ENCODE results near the gene IQCF2. TPM values are rescaled to one million over a fixed set of nuclear protein-coding genes. Genes with fewer than 3 reads are reported as not detected.

The IQCF2 gene
- total RNA-seq, 1 donor from 2014 or later: not detected

- no peaks in the 10 kb centered on the region for H3K9me3 ChIP-seq (ENCODE audit: insufficient read depth, low read depth, low read length)
- Mint-ChIP-seq H3K27me3 (ENCODE audit: low read depth, unreplicated experiment) (peaks cover 10% of the 10 kb centered on the region), H3K36me3 (ENCODE audit: low read depth, unreplicated experiment) (no peaks in the 10 kb centered on the region), H3K4me1 (ENCODE audit: low read depth, unreplicated experiment) (no peaks in the 10 kb centered on the region), H3K9me3 (ENCODE audit: unreplicated experiment) (peaks cover 5% of the 10 kb centered on the region), H3K27ac (ENCODE audit: unreplicated experiment) (no peak overlapping the region), H3K4me3 (ENCODE audit: unreplicated experiment) (no peak overlapping the region)
- no peak overlapping the region for H3K27ac ChIP-seq (ENCODE audit: low read depth, low read length)
- FAIRE-seq (no peak), DNase-seq (ENCODE audit: low read depth) (no peak)
- no peak overlapping the region for H3K9ac ChIP-seq (ENCODE audit: low read length)
- no peak overlapping the region for H3K4me2 ChIP-seq (ENCODE audit: low read length)
- no peaks in the 10 kb centered on the region for H3K4me1 ChIP-seq (ENCODE audit: insufficient read depth, low read length)
- TF ChIP-seq CTCF (IDR thresholded peaks at IDR 0.05; ENCODE audit: insufficient read depth, low read depth, low read length): no peak
- TF ChIP-seq EZH2 (IDR thresholded peaks at IDR 0.05; ENCODE audit: insufficient read depth, low read length): no peak
- no peak overlapping the region for H3K4me3 ChIP-seq (ENCODE audit: insufficient read depth, low read depth, low read length)
- H3K36me3 ChIP-seq (ENCODE audit: insufficient read depth, low read length): no peaks in the 10 kb centered on the region
- no peaks in the 10 kb centered on the region for H3K27me3 ChIP-seq (ENCODE audit: insufficient read depth, low read length)
- H2AFZ ChIP-seq (ENCODE audit: low read depth, low read length): no peak overlapping the region
- H4K20me1 ChIP-seq (ENCODE audit: insufficient read depth, low read length): no peaks in the 10 kb centered on the region
- no peaks in the 10 kb centered on the region for H3K79me2 ChIP-seq (ENCODE audit: insufficient read depth, low read length)
Measured at GRCh38 chr3:51869304-51869703, 7.9 kb downstream of the IQCF2 start.

DNA sequence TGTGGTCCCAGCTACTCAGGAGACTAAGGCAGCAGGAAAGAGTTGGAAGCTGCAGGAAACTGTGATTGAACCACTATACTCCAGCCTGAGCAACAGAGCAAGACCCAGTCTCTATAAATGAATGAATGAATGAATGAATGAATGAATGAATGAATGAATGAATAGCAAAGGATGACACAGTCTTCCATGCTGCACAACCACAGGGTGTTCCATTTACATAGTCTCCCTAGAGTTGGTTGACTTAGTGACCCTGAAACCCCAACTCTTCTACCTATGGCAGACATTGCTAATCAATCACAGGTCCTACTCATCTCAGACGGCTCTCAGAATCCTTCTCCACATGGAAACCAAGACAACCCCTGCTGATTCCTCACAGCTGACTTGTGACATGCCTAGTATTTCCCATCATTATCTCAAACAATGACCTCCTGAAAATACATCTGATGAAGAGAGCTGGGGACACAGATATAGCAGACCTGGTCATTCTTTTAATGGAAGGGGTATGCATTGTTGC, 11.9 kb downstream of the IQCF2 start:
- Histone ChIP-seq H3K79me2 (ENCODE audit: insufficient read depth, low read length) (no peaks in the 10 kb centered on the region), H2AFZ (ENCODE audit: low read depth, low read length) (no peak overlapping the region), H3K36me3 (ENCODE audit: insufficient read depth, low read length) (no peaks in the 10 kb centered on the region), H3K9me3 (ENCODE audit: insufficient read depth, low read depth, low read length) (no peaks in the 10 kb centered on the region), H3K4me2 (ENCODE audit: low read length) (no peak overlapping the region), H3K9ac (ENCODE audit: low read length) (no peak overlapping the region), H3K4me3 (ENCODE audit: insufficient read depth, low read depth, low read length) (no peak overlapping the region), H3K27ac (ENCODE audit: low read depth, low read length) (no peak overlapping the region), H3K27me3 (ENCODE audit: insufficient read depth, low read length) (no peaks in the 10 kb centered on the region), H4K20me1 (ENCODE audit: insufficient read depth, low read length) (no peaks in the 10 kb centered on the region), H3K4me1 (ENCODE audit: insufficient read depth, low read length) (no peaks in the 10 kb centered on the region)
- TF ChIP-seq EZH2 (IDR thresholded peaks at IDR 0.05; ENCODE audit: insufficient read depth, low read length) (no peak), CTCF (IDR thresholded peaks at IDR 0.05; ENCODE audit: insufficient read depth, low read depth, low read length) (no peak)
- FAIRE-seq (no peak), DNase-seq (ENCODE audit: low read depth) (no peak)
- no peaks in the 10 kb centered on the region for H3K36me3 Mint-ChIP-seq (ENCODE audit: low read depth, unreplicated experiment)
- H3K27me3 Mint-ChIP-seq (ENCODE audit: low read depth, unreplicated experiment): peaks cover 24% of the 10 kb centered on the region
- H3K4me1 Mint-ChIP-seq (ENCODE audit: low read depth, unreplicated experiment): peaks cover 16% of the 10 kb centered on the region
- H3K9me3 Mint-ChIP-seq (ENCODE audit: unreplicated experiment): peaks cover 5% of the 10 kb centered on the region
- H3K27ac Mint-ChIP-seq (ENCODE audit: unreplicated experiment): no peak overlapping the region
- no peak overlapping the region for H3K4me3 Mint-ChIP-seq (ENCODE audit: unreplicated experiment)

DNA sequence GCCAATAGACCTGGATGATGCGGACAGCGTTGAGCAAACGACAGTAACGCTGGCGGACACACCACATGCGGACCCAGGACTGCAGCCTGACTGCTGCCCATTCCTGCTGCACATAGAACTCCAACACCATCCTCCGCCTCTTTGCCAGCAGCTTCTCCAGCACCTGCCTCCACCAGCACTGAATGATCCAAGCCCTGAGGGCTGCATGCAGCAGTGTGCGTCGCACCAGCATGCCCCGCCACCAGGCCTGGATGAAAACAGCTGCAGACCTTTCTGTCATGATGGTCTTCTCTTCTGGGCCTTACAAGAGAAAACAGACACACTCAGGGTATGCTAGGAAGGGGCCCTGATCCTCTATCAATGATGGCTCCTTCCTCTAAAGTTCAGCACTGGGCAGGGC, 12.5 kb downstream of the IQCF2 start:
- Histone ChIP-seq H3K4me2 (ENCODE audit: low read length) (no peak overlapping the region), H3K27me3 (ENCODE audit: insufficient read depth, low read length) (no peaks in the 10 kb centered on the region), H3K4me3 (ENCODE audit: insufficient read depth, low read depth, low read length) (no peak overlapping the region), H3K9me3 (ENCODE audit: insufficient read depth, low read depth, low read length) (no peaks in the 10 kb centered on the region), H2AFZ (ENCODE audit: low read depth, low read length) (no peak overlapping the region), H3K4me1 (ENCODE audit: insufficient read depth, low read length) (no peaks in the 10 kb centered on the region), H3K9ac (ENCODE audit: low read length) (no peak overlapping the region), H3K36me3 (ENCODE audit: insufficient read depth, low read length) (no peaks in the 10 kb centered on the region), H3K27ac (ENCODE audit: low read depth, low read length) (no peak overlapping the region), H3K79me2 (ENCODE audit: insufficient read depth, low read length) (no peaks in the 10 kb centered on the region), H4K20me1 (ENCODE audit: insufficient read depth, low read length) (no peaks in the 10 kb centered on the region)
- H3K36me3 Mint-ChIP-seq (ENCODE audit: low read depth, unreplicated experiment): no peaks in the 10 kb centered on the region
- no peak for TF ChIP-seq EZH2 (IDR thresholded peaks at IDR 0.05; ENCODE audit: insufficient read depth, low read length)
- TF ChIP-seq CTCF (IDR thresholded peaks at IDR 0.05; ENCODE audit: insufficient read depth, low read depth, low read length): no peak
- DNase-seq (ENCODE audit: low read depth) (no peak), FAIRE-seq (no peak)
- H3K27me3 Mint-ChIP-seq (ENCODE audit: low read depth, unreplicated experiment): peaks cover 29% of the 10 kb centered on the region
- no peak overlapping the region for H3K4me3 Mint-ChIP-seq (ENCODE audit: unreplicated experiment)
- peaks cover 16% of the 10 kb centered on the region for H3K4me1 Mint-ChIP-seq (ENCODE audit: low read depth, unreplicated experiment)
- no peak overlapping the region for H3K27ac Mint-ChIP-seq (ENCODE audit: unreplicated experiment)
- peaks cover 5% of the 10 kb centered on the region for H3K9me3 Mint-ChIP-seq (ENCODE audit: unreplicated experiment)

Measured in astrocyte (in vitro differentiated cells and primary cell).